PFSK-1 (cell line): ENCODE measurements around the gene GNAZ.

Experiments
- FOXP2 ChIP-seq: optimal IDR thresholded peaks from 2 replicates; pipeline ENCODE3; 2011; ENCODE audit warnings: borderline replicate concordance, control low read depth, inconsistent platforms; ENCODE audit not compliant: insufficient read depth; ENCODE audit errors: extremely low read length, extremely low read depth
- POLR2AphosphoS5 ChIP-seq: IDR thresholded peaks from 2 replicates; pipeline ENCODE4 v1.6.1; 2012; ENCODE audit warnings: low read depth, mild to moderate bottlenecking, control low read depth, low read length, moderate library complexity
- SIN3A ChIP-seq: IDR thresholded peaks from 2 replicates; pipeline ENCODE4 v1.6.1; 2012; ENCODE audit warnings: mild to moderate bottlenecking, low read length, moderate library complexity, borderline replicate concordance; ENCODE audit not compliant: insufficient read depth
- TAF1 ChIP-seq: IDR thresholded peaks from 2 replicates; pipeline ENCODE4 v1.6.1; 2012; ENCODE audit warnings: low read length, control low read depth, borderline replicate concordance; ENCODE audit not compliant: insufficient read depth
- TF ChIP-seq, protein P1 (sequence below), 2 experiments: IDR thresholded peaks; 2 replicates each; pipeline versions ENCODE4 v1.6.1 to v1.8.0; 2011 to 2012; ENCODE audit warnings: low read depth in 2 of 2, low read length in 2 of 2, control low read depth in 1 of 2, inconsistent platforms in 1 of 2, mild to moderate bottlenecking in 1 of 2, moderate library complexity in 1 of 2; ENCODE audit not compliant: insufficient read depth in 1 of 2

The GNAZ gene

DNA sequence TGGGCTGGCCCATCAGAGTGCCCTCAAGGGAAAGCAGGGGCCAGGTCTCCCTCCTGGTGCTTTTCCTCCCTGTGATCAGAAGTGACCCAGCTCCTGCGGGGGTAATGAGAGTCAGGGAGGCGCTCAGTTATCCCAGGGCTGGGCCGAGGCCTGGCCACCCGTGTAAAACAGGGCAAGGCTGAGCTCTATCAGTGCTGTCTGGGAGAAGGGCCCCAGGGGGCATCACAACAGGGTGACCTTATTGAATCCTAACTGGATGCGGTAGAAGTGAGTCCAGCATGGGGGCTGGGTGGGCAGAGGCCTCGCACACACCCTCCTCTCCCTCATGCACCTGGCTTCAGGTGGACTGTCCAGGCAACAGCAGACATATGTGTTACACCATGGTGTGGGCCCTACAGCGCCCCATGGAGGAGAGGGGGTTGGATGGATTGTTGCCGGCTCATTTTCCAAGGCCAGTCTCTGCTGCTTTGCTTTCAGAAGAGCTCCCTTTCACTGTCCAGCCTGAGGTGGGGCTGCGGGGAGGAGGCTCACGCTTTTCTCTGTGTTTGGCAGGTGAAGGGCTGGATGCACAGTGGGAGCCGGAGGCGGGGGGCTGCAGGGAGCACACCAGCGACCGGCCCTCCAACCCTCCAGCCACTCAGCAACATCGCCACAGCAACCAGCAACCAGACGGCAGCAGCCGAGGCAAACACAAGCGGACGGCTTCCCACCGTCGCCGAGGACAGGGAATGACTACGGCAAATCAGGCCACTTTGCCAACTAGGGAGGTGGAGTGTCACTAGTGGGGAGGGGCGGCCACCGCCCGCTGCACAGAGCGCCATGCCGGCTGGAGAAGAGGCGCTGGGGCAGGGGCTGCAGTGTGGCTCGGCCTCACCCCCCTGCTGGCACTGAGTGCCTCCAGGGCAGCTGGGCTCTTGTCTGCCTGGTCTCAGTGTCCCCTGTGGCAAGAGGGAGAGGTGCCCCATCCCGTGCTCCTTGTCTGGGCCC is 24.7 kb downstream of the GNAZ start:
- TF ChIP-seq SIN3A = no peak
- no peak for TF ChIP-seq TAF1
- TF ChIP-seq POLR2AphosphoS5 = no peak
- TF ChIP-seq FOXP2 = no peak
- TF ChIP-seq, protein P1, sequence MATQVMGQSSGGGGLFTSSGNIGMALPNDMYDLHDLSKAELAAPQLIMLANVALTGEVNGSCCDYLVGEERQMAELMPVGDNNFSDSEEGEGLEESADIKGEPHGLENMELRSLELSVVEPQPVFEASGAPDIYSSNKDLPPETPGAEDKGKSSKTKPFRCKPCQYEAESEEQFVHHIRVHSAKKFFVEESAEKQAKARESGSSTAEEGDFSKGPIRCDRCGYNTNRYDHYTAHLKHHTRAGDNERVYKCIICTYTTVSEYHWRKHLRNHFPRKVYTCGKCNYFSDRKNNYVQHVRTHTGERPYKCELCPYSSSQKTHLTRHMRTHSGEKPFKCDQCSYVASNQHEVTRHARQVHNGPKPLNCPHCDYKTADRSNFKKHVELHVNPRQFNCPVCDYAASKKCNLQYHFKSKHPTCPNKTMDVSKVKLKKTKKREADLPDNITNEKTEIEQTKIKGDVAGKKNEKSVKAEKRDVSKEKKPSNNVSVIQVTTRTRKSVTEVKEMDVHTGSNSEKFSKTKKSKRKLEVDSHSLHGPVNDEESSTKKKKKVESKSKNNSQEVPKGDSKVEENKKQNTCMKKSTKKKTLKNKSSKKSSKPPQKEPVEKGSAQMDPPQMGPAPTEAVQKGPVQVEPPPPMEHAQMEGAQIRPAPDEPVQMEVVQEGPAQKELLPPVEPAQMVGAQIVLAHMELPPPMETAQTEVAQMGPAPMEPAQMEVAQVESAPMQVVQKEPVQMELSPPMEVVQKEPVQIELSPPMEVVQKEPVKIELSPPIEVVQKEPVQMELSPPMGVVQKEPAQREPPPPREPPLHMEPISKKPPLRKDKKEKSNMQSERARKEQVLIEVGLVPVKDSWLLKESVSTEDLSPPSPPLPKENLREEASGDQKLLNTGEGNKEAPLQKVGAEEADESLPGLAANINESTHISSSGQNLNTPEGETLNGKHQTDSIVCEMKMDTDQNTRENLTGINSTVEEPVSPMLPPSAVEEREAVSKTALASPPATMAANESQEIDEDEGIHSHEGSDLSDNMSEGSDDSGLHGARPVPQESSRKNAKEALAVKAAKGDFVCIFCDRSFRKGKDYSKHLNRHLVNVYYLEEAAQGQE (IDR thresholded peaks at IDR 0.05; ENCODE audit: insufficient read depth in 1 of 2, low read depth in 2 of 2, low read length in 2 of 2) = no peak

DNA sequence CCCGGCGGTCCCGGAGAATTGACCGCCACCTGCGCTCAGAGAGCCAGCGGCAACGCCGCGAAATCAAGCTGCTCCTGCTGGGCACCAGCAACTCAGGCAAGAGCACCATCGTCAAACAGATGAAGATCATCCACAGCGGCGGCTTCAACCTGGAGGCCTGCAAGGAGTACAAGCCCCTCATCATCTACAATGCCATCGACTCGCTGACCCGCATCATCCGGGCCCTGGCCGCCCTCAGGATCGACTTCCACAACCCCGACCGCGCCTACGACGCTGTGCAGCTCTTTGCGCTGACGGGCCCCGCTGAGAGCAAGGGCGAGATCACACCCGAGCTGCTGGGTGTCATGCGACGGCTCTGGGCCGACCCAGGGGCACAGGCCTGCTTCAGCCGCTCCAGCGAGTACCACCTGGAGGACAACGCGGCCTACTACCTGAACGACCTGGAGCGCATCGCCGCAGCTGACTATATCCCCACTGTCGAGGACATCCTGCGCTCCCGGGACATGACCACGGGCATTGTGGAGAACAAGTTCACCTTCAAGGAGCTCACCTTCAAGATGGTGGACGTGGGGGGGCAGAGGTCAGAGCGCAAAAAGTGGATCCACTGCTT is 25.5 kb downstream of the GNAZ start:
- TF ChIP-seq TAF1 (no peak), SIN3A (no peak), FOXP2 (no peak), POLR2AphosphoS5 (no peak)
- TF ChIP-seq, protein P1 (IDR thresholded peaks at IDR 0.05; ENCODE audit: insufficient read depth in 1 of 2, low read depth in 2 of 2, low read length in 2 of 2) = no peak

DNA sequence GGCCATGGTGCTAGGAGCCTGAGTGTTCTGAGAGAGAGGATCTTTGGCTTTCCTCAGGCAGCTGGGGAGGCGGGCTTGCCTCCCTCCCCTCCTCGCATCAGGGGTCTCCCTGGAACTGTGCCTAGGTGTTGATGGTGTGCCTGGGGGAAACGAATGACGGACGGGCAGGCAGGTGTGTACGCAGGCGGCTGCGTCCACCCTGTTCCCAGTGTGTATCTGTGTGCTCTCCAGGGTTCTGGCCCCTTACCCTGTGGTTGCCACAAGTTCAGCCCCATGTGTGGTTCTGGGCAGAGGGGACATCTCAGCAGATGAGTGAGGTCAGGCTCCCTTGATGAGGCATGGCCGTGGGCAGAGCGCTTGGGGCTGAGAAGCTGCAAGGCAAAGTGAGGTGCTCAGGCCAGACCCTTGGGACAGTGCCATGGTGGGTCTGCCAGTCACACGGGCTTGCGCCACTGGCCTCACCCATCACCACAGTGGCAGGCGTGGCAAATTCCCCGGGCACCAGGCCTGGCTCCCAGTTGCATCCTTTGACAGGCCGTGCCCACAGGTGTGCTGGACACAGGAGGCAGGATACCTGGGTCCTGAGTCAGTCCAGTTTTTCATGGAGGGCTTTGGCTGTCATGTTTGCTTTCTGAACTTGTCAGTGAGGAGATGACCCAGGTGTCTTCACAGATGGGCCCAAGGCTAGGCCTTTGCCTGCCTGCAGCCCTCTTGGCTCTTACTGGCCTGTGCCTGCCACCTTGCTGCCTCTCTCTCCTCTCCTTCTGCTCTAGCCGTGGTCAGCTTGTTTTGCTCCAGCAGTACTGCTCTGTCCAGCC is 27.3 kb downstream of the GNAZ start:
- TF ChIP-seq TAF1 = no peak
- TF ChIP-seq, protein P1 (IDR thresholded peaks at IDR 0.05; ENCODE audit: insufficient read depth in 1 of 2, low read depth in 2 of 2, low read length in 2 of 2) = no peak
- TF ChIP-seq POLR2AphosphoS5 = no peak
- TF ChIP-seq SIN3A = no peak
- no peak for TF ChIP-seq FOXP2

DNA sequence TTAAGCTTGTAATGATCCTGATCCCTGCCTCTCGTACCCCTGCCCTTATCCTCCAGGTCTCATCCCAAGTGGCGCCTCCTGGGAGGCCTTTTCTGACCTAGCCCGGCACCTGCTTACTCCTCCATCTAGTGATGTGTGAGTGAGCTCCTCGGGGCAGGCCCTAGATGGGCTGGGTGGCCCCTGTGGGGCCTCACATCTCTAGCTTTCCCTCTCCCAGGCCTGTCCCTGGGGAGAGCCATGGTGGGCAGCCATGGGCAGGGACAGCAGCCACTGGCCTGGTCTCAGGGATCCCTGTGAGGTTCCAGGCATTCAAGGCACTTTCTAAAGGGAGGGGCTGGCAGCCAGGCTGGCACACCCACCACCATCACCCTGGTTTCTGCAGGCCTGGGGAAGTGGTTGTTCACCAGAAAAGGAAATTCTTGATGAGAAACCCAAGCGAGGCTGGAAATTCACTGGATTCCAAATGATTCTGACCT is 27.9 kb downstream of the GNAZ start:
- TF ChIP-seq TAF1 = no peak
- TF ChIP-seq SIN3A = no peak
- no peak for TF ChIP-seq FOXP2
- no peak for TF ChIP-seq POLR2AphosphoS5
- TF ChIP-seq, protein P1 (IDR thresholded peaks at IDR 0.05; ENCODE audit: insufficient read depth in 1 of 2, low read depth in 2 of 2, low read length in 2 of 2) = no peak
